Fibroblast of villous mesenchyme (primary cell): ENCODE measurements around the gene CACNA1C. TPM values are rescaled to one million over a fixed set of nuclear protein-coding genes. Genes with fewer than 3 reads are reported as not detected.

ENCODE experiments used
- DNase-seq: peaks from one replicate; pipeline ENCODE4 v3.0.0-alpha.2; 2010; ENCODE audit warnings: low read depth
- H3K4me3 ChIP-seq: 2 replicates; pipeline ENCODE4 v1.5.1; 2011; ENCODE audit warnings: low read depth, mild to moderate bottlenecking, low read length
- CTCF ChIP-seq: IDR thresholded peaks from 2 replicates; pipeline ENCODE4 v1.5.1; 2012; ENCODE audit warnings: low read depth, mild to moderate bottlenecking, low read length; ENCODE audit not compliant: insufficient read depth
- total RNA-seq: library from RNA; depleted of rRNA; stranded (reverse); fragments of >200 nt; gene quantifications from 2 replicates; pipeline ENCODE4 v1.2.3, GENCODE V29; 2012

Gene CACNA1C
- 11.7 and 14.8 TPM in 2 replicates for total RNA-seq

DNA sequence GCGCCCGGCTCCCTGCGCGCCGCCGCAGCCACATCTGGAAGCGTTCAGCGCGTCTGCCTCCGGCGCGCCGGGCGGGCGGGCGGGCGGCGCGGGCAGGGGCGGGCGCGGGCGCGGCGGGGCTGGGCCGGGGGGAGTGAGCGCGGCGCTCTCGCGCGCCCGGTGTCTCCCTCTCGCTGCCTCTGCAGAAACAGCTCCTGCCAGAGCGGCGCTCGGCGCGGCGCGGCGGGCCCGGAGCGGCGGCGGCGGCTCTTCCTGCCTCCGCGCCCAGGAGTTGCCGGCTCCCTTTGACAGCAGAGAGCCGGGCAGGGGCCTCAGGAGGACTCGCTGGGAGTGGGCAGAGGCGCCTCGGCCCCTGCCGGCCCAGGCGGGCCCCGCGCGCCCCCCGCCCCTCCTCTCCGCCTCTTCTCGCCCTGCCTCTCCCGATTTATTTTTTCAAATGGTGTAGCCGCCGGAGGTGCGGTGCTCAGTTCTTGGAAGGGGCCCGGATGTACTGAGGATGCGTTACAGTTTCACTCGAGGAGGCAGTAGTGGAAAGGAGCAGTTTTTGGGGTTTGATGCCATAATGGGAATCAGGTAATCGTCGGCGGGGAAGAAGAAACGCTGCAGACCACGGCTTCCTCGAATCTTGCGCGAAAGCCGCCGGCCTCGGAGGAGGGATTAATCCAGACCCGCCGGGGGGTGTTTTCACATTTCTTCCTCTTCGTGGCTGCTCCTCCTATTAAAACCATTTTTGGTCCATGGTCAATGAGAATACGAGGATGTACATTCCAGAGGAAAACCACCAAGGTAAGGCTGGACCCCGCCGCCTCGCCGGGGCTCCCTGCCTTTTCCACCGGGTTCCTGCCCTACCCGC lies at the start of gene CACNA1C:
TSS of gene CACNA1C (plus strand) at position 162 of the 853 bp plus-strand sequence. CDS start at position 738, 576 bp downstream.
- H3K4me3 ChIP-seq = peak within 1 kb of the TSS; percentile 63
- no peak for TF ChIP-seq CTCF
- DNase-seq = peak; percentile 61

DNA sequence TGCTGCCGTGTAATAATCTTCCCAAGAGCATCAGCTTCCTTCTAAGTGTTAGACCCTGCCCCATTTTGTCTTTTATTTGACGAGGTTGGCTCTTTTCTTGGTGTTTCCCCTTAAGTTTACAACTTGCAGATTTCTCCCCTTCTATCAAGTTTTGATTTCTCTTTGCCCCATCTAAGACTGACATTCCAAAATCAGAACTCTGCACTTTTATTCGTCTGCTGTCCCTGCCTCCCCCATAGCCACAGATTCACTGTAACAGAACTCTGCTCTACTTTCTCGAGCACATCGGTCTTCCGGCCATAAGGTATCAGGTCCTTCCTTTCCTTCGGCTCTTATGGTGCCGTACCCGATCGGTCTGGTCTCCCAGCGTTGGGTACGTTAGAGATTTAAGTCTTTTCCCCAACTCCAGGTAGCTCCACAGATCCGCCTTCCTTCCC lies 49.1 kb upstream of the CACNA1C start:
- no peak for TF ChIP-seq CTCF
- peak overlapping the region; percentile 95 for H3K4me3 ChIP-seq
- DNase-seq = peak; percentile 70

DNA sequence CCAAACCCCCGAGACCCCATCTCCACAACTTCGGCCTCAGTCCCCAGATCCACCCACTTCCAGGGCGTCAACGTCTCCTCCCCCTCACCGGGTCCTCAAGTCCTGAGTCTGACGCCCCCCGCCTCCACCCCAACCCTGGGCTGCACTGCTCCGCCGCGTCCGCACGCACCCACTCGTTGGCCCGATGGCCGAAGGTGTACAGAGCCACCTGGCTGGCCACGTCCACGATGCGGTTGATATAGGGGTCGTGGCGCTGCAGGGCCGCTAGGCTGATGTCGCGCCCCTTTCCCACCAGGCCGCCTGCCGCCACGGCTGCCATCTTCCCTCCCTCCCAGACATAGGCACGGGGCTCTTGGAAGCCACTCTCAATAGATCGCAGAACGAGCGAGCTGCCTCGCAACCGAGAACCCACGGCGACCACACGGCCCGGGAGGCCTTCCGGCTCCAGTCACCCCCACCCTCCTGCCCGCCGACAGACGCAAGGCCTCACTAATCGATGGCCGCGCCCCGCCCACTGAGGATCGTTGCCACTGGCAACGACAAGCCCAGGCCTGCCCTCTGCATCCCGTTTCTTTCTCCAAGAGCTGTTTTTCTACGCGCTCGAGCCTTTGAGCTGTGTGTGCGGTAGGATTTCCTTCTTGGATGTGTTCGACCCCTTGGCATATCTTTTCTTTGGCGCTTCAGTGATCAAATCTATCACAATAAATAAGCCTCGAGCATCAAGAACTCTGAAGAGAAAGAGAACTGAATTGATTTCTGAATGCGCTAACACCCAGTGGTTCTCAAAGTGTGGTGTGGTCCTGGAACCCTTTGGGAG lies 48.5 kb upstream of the CACNA1C start, which contains the start of gene DCP1B:
TSS of gene DCP1B (minus strand) at position 345 of the 817 bp plus-strand sequence. CDS start at position 319, 26 bp downstream.
- no peak for TF ChIP-seq CTCF
- peak within 1 kb of the TSS; percentile 95 for H3K4me3 ChIP-seq
- DNase-seq = peak; percentile 98

DNA sequence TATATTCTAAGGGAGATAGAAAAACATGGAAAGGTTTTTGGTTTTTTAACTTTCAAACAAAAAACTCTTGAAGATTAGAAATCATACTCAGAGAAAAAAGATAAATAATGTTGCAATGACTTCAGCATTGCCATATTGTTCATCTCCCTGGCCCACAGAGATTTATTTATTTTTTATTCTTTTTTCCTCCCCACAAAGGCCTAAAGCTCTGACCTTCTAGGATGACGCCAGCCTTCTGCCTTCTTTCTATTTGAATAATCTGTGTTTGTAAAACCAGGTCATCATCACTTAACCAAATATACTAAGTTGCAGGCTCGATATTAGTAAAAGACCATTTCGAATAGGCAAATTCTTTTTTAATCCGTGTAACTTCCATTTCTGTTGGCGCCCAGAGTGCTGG lies 44.1 kb upstream of the CACNA1C start:
- no peak overlapping the region for H3K4me3 ChIP-seq
- DNase-seq = no peak
- no peak for TF ChIP-seq CTCF

DNA sequence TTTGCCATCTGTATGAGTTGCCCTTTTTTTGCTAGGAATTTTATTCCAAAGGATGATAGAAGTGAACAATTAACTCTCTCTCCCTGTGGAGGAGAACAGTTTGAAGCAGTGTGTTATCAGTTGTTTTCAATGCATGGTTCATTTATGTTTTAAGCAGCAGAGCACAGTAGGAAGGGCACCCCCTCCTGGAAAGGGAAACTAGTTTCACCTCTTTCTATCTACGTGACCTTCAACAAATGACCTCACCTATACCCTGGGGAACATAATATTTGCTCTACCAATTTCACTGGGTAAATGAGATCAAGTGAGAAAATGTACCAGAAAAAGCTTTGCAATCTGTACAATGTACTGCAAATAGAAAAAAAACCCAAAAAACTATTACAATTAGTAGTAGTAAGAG lies 43.2 kb upstream of the CACNA1C start:
- no peak for DNase-seq
- TF ChIP-seq CTCF = peak; percentile 27
- H3K4me3 ChIP-seq = no peak overlapping the region

GRCh38 chr12:2011643-2012607 lies 40.9 kb upstream of the CACNA1C start:
- no peak for TF ChIP-seq CTCF
- H3K4me3 ChIP-seq = no peak overlapping the region
- DNase-seq = peak; percentile 43
